Measurements from ENCODE around the gene RAC2.

RAC2 gene

GRCh38 chr22:37245740-37246139, 1.7 kb upstream of the RAC2 start:
- H3K4me3 ChIP-seq (IDR thresholded peaks at IDR 0.05; ENCODE audit: insufficient read depth, low read depth, low read length), result no peak overlapping the region
- H3K4me1 ChIP-seq (ENCODE audit: low read depth, poor library complexity, severe bottlenecking), result peaks cover 23% of the 10 kb centered on the region
- H3K9ac ChIP-seq, result no peak overlapping the region
- no peaks in the 10 kb centered on the region; the same call in 1 of the 2 replicates for H3K36me3 ChIP-seq (ENCODE audit: insufficient read depth)
- H3K27me3 ChIP-seq (ENCODE audit: insufficient read depth, low read depth), result no peaks in the 10 kb centered on the region
- no peak for TF ChIP-seq CTCF (conservative IDR thresholded peaks at IDR 0.05; ENCODE audit: low read depth, low read length)
- H3K79me2 ChIP-seq (ENCODE audit: insufficient read depth, low read depth), result peaks cover 27% of the 10 kb centered on the region
- H3K4me2 ChIP-seq, result no peak overlapping the region
- no peaks in the 10 kb centered on the region for H4K20me1 ChIP-seq (ENCODE audit: insufficient read depth)
- no peak overlapping the region for H2AFZ ChIP-seq (ENCODE audit: low read depth)
- H3K27ac ChIP-seq, result no peak overlapping the region

GRCh38 chr22:37244922-37245722, 1.1 kb upstream of the RAC2 start:
- H3K27me3 ChIP-seq (ENCODE audit: insufficient read depth, low read depth), result no peaks in the 10 kb centered on the region
- H2AFZ ChIP-seq (ENCODE audit: low read depth), result no peak overlapping the region
- H4K20me1 ChIP-seq (ENCODE audit: insufficient read depth), result no peaks in the 10 kb centered on the region
- no peaks in the 10 kb centered on the region; the same call in 1 of the 2 replicates for H3K36me3 ChIP-seq (ENCODE audit: insufficient read depth)
- peaks cover 27% of the 10 kb centered on the region for H3K79me2 ChIP-seq (ENCODE audit: insufficient read depth, low read depth)
- H3K4me2 ChIP-seq, result no peak overlapping the region; the same call in 1 of the 2 replicates
- peaks cover 23% of the 10 kb centered on the region for H3K4me1 ChIP-seq (ENCODE audit: low read depth, poor library complexity, severe bottlenecking)
- no peak overlapping the region for H3K27ac ChIP-seq
- TF ChIP-seq CTCF (conservative IDR thresholded peaks at IDR 0.05; ENCODE audit: low read depth, low read length), result no peak
- no peak overlapping the region for H3K4me3 ChIP-seq (IDR thresholded peaks at IDR 0.05; ENCODE audit: insufficient read depth, low read depth, low read length)
- H3K9ac ChIP-seq, result no peak overlapping the region

GRCh38 chr22:37243402-37244113, 511 bp downstream of the RAC2 start:
- no peaks in the 10 kb centered on the region for H4K20me1 ChIP-seq (ENCODE audit: insufficient read depth)
- H3K4me1 ChIP-seq (ENCODE audit: low read depth, poor library complexity, severe bottlenecking), result peaks cover 23% of the 10 kb centered on the region
- peak overlapping the region; percentile 71 for H3K4me3 ChIP-seq (IDR thresholded peaks at IDR 0.05; ENCODE audit: insufficient read depth, low read depth, low read length)
- no peak overlapping the region; the same call in 1 of the 2 replicates for H3K27ac ChIP-seq
- no peaks in the 10 kb centered on the region for H3K27me3 ChIP-seq (ENCODE audit: insufficient read depth, low read depth)
- no peak for TF ChIP-seq CTCF (conservative IDR thresholded peaks at IDR 0.05; ENCODE audit: low read depth, low read length)
- H3K36me3 ChIP-seq (ENCODE audit: insufficient read depth), result no peaks in the 10 kb centered on the region; the same call in 1 of the 2 replicates
- peak overlapping the region; percentile 55; the same call in 1 of the 2 replicates for H3K9ac ChIP-seq
- peak overlapping the region; percentile 83; the same call in 1 of the 2 replicates for H2AFZ ChIP-seq (ENCODE audit: low read depth)
- H3K4me2 ChIP-seq, result peak overlapping the region; percentile 97
- H3K79me2 ChIP-seq (ENCODE audit: insufficient read depth, low read depth), result peaks cover 27% of the 10 kb centered on the region

GRCh38 chr22:37242395-37242918, 1.6 kb downstream of the RAC2 start:
- no peak overlapping the region for H2AFZ ChIP-seq (ENCODE audit: low read depth)
- no peak overlapping the region for H3K4me3 ChIP-seq (IDR thresholded peaks at IDR 0.05; ENCODE audit: insufficient read depth, low read depth, low read length)
- no peaks in the 10 kb centered on the region for H4K20me1 ChIP-seq (ENCODE audit: insufficient read depth)
- H3K36me3 ChIP-seq (ENCODE audit: insufficient read depth), result no peaks in the 10 kb centered on the region; the same call in 1 of the 2 replicates
- peak overlapping the region; percentile 55; the same call in 1 of the 2 replicates for H3K9ac ChIP-seq
- peaks cover 27% of the 10 kb centered on the region for H3K79me2 ChIP-seq (ENCODE audit: insufficient read depth, low read depth)
- no peak for TF ChIP-seq CTCF (conservative IDR thresholded peaks at IDR 0.05; ENCODE audit: low read depth, low read length)
- peak overlapping the region; percentile 97 for H3K4me2 ChIP-seq
- no peaks in the 10 kb centered on the region for H3K27me3 ChIP-seq (ENCODE audit: insufficient read depth, low read depth)
- peaks cover 23% of the 10 kb centered on the region for H3K4me1 ChIP-seq (ENCODE audit: low read depth, poor library complexity, severe bottlenecking)
- peak overlapping the region; percentile 26; the same call in 1 of the 2 replicates for H3K27ac ChIP-seq

Data from KMS-11 (cell line).